GM13976 (cell line): Measurements from ENCODE around the gene TADA2B.

Experiments used
- DNase-seq: peaks from one replicate; pipeline ENCODE4 v3.0.0; 2012; ENCODE audit warnings: low spot score
- CTCF ChIP-seq: IDR thresholded peaks from 2 replicates; pipeline ENCODE4 v1.5.1; 2012; ENCODE audit warnings: borderline replicate concordance, mild to moderate bottlenecking; ENCODE audit not compliant: insufficient read depth; ENCODE audit errors: extremely low read depth, missing control alignments, control extremely low read depth
- in situ Hi-C: fragments of 300-500 bp; cut with MboI; formaldehyde crosslinking; loops from one replicate; pipeline ENCODE4 v1.12.0; 2022; ENCODE audit warnings: low sequenced_read_pairs, mixed read lengths, inconsistent platforms; ENCODE audit not compliant: unreplicated experiment

Gene TADA2B

GRCh38 chr4:7046971-7047370 lies 3.8 kb downstream of the TADA2B start:
- in situ Hi-C loops: no loop called here
- no peak for TF ChIP-seq CTCF
- DNase-seq: no peak

- in situ Hi-C loops: no loop called here
These were observed 5.5 kb downstream of the TADA2B start for GRCh38 chr4:7048642-7049041.

GRCh38 chr4:7049295-7049694 lies 6.1 kb downstream of the TADA2B start:
- DNase-seq: no peak
- TF ChIP-seq CTCF: no peak
- in situ Hi-C loops: no loop called here

More at GRCh38 chr4:7048642-7049041, 5.5 kb downstream of the TADA2B start:
- DNase-seq: no peak
- TF ChIP-seq CTCF: no peak

GRCh38 chr4:7049739-7050138 lies 6.6 kb downstream of the TADA2B start:
- no peak for DNase-seq
- in situ Hi-C loops: no loop called here

GRCh38 chr4:7050481-7051143 lies 7.4 kb downstream of the TADA2B start:
- in situ Hi-C loops: no loop called here
- no peak for DNase-seq
- no peak for TF ChIP-seq CTCF

More at GRCh38 chr4:7049739-7050138, 6.6 kb downstream of the TADA2B start:
- no peak for TF ChIP-seq CTCF

DNA sequence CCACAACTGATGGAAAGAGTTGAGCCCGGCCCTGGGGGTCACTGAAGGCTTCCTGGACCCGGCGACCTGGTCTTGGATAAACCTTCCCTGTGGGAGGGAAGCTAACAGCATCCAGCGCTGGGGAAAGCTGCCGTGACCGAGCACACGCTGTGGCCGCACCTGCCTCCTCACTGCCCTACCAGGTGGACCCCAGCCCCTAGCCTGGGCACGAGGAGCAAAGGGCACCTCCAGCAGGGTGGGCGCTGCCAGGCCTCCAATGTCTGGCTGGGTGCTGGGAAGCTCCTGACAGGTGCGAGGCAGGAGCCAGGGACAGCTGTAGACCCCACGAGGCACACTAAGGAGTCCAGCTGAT lies 7.9 kb downstream of the TADA2B start:
- DNase-seq: no peak
- in situ Hi-C loops: no loop called here
- no peak for TF ChIP-seq CTCF
